Colonic mucosa (tissue), 4 donors: ENCODE data around the gene SLA2. TPM values are rescaled to one million over a fixed set of nuclear protein-coding genes. Genes with fewer than 3 reads are reported as not detected.
"Not testable (repeated sequence)": the region's sequence is repeated elsewhere in the genome, so short reads cannot be mapped to it uniquely, and the experiment has no call there.

Source experiments
- DNase-seq: peaks from one replicate; pipeline ENCODE4 v3.0.0-alpha.2; 2020
- H3K27ac ChIP-seq: fragments of 200-600 bp; one replicate; pipeline ENCODE4 v1.8.0; 2021
- H3K27me3 ChIP-seq: fragments of 200-600 bp; one replicate; pipeline ENCODE4 v1.8.0; 2021
- H3K36me3 ChIP-seq: fragments of 200-600 bp; one replicate; pipeline ENCODE4 v1.8.0; 2021
- H3K4me1 ChIP-seq: fragments of 200-600 bp; one replicate; pipeline ENCODE4 v1.8.0; 2021; ENCODE audit warnings: mild to moderate bottlenecking
- H3K4me3 ChIP-seq: fragments of 200-600 bp; one replicate; pipeline ENCODE4 v1.8.0; 2021
- H3K9ac ChIP-seq, 2 donors: one replicate each; pipeline ENCODE4 v1.7.0; 2013; ENCODE audit warnings: control low read depth in 2 of 2, low read depth in 2 of 2, low read length in 2 of 2
- H3K9me3 ChIP-seq: fragments of 200-600 bp; one replicate; pipeline ENCODE4 v1.8.0; 2021
- intact Hi-C: fragments of 100-400 bp; cut with DNase I; formaldehyde crosslinking; loops from one replicate; pipeline ENCODE4 v1.14.1; 2022
- total RNA-seq, 2 donors: library from RNA; stranded (reverse); fragmentation: NEBNext Ultra II Directional in 1 of 2; extraction: Animal tissue kit (Norgen Biotek cat#: 25700) in 1 of 2; gene quantifications; one replicate each; pipeline ENCODE4 v1.2.1, GENCODE V29; 2021
- TF ChIP-seq, protein P1 (sequence below): fragments of 200-600 bp; IDR thresholded peaks from one replicate; pipeline ENCODE4 v1.8.0; 2022; ENCODE audit warnings: antibody characterized with exemption, mild to moderate bottlenecking
- donor health status: healthy.
- donor health status: DM: no; HTN: no; CAD: no.
- donor health status: DM: no; HTN: no; CAD: no.

Gene SLA2
- total RNA-seq: under 1 TPM; 0.58 to 0.59 TPM

DNA sequence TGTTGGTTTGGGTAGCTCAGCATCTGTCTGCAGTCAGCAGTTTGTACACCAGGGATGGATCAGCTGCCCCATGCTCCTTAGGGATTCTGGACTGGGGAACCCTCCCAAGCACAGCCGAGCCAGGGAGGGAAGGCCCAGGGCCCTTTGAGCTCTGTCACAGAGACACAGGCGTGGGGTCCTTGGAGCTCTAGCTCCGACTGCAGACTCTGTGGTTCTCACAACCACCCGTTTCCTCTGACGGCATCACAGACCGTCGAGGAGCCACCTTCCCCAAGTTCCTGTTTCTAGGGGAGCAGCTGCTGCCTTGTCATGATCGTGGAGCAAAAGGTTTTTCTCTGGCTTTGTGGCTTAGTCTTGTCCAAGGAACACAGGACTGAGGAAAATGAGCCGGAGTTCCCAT, at the start of gene SLA2:
SLA2 (minus strand) TSS at position 199 of the 400 bp plus-strand sequence. CDS start 4,861 bp downstream, outside the sequence.
- intact Hi-C loops: no loop called here
- H3K4me3 ChIP-seq: peak within 1 kb of the TSS; percentile 15
- H3K4me1 ChIP-seq: no peaks in the 10 kb centered on the region
- TF ChIP-seq, protein P1, sequence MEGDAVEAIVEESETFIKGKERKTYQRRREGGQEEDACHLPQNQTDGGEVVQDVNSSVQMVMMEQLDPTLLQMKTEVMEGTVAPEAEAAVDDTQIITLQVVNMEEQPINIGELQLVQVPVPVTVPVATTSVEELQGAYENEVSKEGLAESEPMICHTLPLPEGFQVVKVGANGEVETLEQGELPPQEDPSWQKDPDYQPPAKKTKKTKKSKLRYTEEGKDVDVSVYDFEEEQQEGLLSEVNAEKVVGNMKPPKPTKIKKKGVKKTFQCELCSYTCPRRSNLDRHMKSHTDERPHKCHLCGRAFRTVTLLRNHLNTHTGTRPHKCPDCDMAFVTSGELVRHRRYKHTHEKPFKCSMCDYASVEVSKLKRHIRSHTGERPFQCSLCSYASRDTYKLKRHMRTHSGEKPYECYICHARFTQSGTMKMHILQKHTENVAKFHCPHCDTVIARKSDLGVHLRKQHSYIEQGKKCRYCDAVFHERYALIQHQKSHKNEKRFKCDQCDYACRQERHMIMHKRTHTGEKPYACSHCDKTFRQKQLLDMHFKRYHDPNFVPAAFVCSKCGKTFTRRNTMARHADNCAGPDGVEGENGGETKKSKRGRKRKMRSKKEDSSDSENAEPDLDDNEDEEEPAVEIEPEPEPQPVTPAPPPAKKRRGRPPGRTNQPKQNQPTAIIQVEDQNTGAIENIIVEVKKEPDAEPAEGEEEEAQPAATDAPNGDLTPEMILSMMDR: no peak
- peak within 1 kb of the TSS; percentile 6 to 18 for H3K9ac ChIP-seq
- DNase-seq: peak; percentile 32
- H3K27ac ChIP-seq: no peak within 1 kb of the TSS
- H3K27me3 ChIP-seq: no peaks in the 10 kb centered on the region
- H3K36me3 ChIP-seq: no peaks in the 10 kb centered on the region
- H3K9me3 ChIP-seq: no peaks in the 10 kb centered on the region

DNA sequence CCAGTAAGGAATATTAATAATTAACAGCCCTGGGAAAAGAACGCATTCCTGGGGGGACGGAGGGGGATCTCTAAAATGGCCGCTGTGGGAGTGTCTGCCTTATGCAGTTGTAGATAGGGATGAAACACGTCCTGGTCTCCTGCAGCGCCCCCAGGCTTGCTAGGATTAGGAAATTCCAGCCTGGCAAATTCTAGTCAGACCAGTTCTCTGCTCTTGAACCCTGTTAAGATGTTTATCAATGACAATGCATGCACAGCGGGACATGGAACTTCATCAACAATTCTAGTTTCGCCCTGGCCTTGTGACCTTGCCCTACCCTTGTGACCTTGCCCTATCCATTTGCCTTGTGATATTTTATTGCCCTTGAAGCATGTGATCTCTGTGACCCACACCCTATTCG, 49.5 kb upstream of the SLA2 start:
- H3K36me3 ChIP-seq, H3K9ac ChIP-seq, H3K4me3 ChIP-seq, H3K9me3 ChIP-seq, H3K27ac ChIP-seq, intact Hi-C loops, DNase-seq, H3K27me3 ChIP-seq, H3K4me1 ChIP-seq: not testable (repeated sequence)

GRCh38 chr20:36688630-36689029, 42.6 kb upstream of the SLA2 start:
- TF ChIP-seq, protein P1: no peak
- intact Hi-C loops: no loop called here

GRCh38 chr20:36687850-36688249, 41.9 kb upstream of the SLA2 start:
- H3K9me3 ChIP-seq: no peaks in the 10 kb centered on the region
- no peak overlapping the region for H3K27ac ChIP-seq
- H3K27me3 ChIP-seq: no peaks in the 10 kb centered on the region
- TF ChIP-seq, protein P1: no peak
- no peak overlapping the region for H3K9ac ChIP-seq
- intact Hi-C loops: no loop called here
- DNase-seq: no peak
- no peak overlapping the region for H3K4me3 ChIP-seq
- no peaks in the 10 kb centered on the region for H3K36me3 ChIP-seq
- H3K4me1 ChIP-seq: no peaks in the 10 kb centered on the region

More at GRCh38 chr20:36688630-36689029, 42.6 kb upstream of the SLA2 start:
- Histone ChIP-seq H3K36me3 (no peaks in the 10 kb centered on the region), H3K27ac (no peak overlapping the region), H3K27me3 (no peaks in the 10 kb centered on the region), H3K9me3 (no peaks in the 10 kb centered on the region), H3K4me3 (no peak overlapping the region), H3K9ac (no peak overlapping the region), H3K4me1 (no peaks in the 10 kb centered on the region)
- no peak for DNase-seq

GRCh38 chr20:36686944-36687343, 40.9 kb upstream of the SLA2 start:
- TF ChIP-seq, protein P1: no peak
- Histone ChIP-seq H3K4me3 (no peak overlapping the region), H3K27ac (no peak overlapping the region), H3K4me1 (no peaks in the 10 kb centered on the region), H3K9me3 (no peaks in the 10 kb centered on the region), H3K36me3 (no peaks in the 10 kb centered on the region), H3K9ac (no peak overlapping the region), H3K27me3 (no peaks in the 10 kb centered on the region)
- intact Hi-C loops: no loop called here
- no peak for DNase-seq

GRCh38 chr20:36686504-36686903, 40.5 kb upstream of the SLA2 start:
- no peak for DNase-seq
- H3K27me3 ChIP-seq: no peaks in the 10 kb centered on the region
- no peaks in the 10 kb centered on the region for H3K4me1 ChIP-seq
- H3K27ac ChIP-seq: no peak overlapping the region
- no peak overlapping the region for H3K9ac ChIP-seq
- H3K36me3 ChIP-seq: no peaks in the 10 kb centered on the region
- intact Hi-C loops: no loop called here
- H3K4me3 ChIP-seq: no peak overlapping the region
- no peaks in the 10 kb centered on the region for H3K9me3 ChIP-seq
- TF ChIP-seq, protein P1: no peak
